Activated naive CD8-positive, alpha-beta T cell treated with anti-CD3 and anti-CD28 coated beads, Interleukin-2, amount 10 ng/mL, durations not matched to agents 7 days and 5 days (primary cell): Measurements from ENCODE around the gene RXRB. TPM values are rescaled to one million over a fixed set of nuclear protein-coding genes. Genes with fewer than 3 reads are reported as not detected.

Experiments
- ATAC-seq: fragments of 150-1000 bp; cut with Tn5 transposase; one replicate; pipeline ENCODE4 v1.10.0; 2021; ENCODE audit warnings: low read depth, moderate library complexity
- POLR2A ChIA-PET: fragments of 350-600 bp; sonication (Branson Sonifier 250); formaldehyde crosslinking; loops from one replicate; lab custom pipeline; 2021; ENCODE audit warnings: antibody characterized with exemption; lab: Charles Lee
- DNase-seq: peaks from one replicate; pipeline ENCODE4 v3.0.0; 2021
- H3K27ac Mint-ChIP-seq: one replicate; pipeline ENCODE4 v1.8.0; 2022; ENCODE audit warnings: mild to moderate bottlenecking, mixed read lengths
- H3K27me3 Mint-ChIP-seq: one replicate; pipeline ENCODE4 v1.8.0; 2022; ENCODE audit warnings: mild to moderate bottlenecking, moderate library complexity, mixed read lengths
- H3K36me3 Mint-ChIP-seq: one replicate; pipeline ENCODE4 v1.8.0; 2021; ENCODE audit warnings: mild to moderate bottlenecking, mixed read lengths
- H3K4me1 Mint-ChIP-seq: one replicate; pipeline ENCODE4 v1.8.0; 2021; ENCODE audit warnings: mixed read lengths
- H3K4me3 Mint-ChIP-seq: one replicate; pipeline ENCODE4 v1.8.0; 2022; ENCODE audit warnings: mild to moderate bottlenecking, moderate library complexity, mixed read lengths
- H3K9me3 Mint-ChIP-seq: one replicate; pipeline ENCODE4 v1.8.0; 2021; ENCODE audit warnings: mixed read lengths
- total RNA-seq, 2 experiments: library from RNA; stranded (reverse); gene quantifications; one replicate each; pipeline ENCODE4 v1.2.3, GENCODE V29; 2021

RXRB gene
- total RNA-seq = 10 to 100 TPM; 54.6 to 60.0 TPM

- ATAC-seq = peak; percentile 71
- Mint-ChIP-seq H3K4me3 (peak within 1 kb of the TSS; percentile 96), H3K27ac (peak within 1 kb of the TSS; percentile 96), H3K36me3 (peaks cover 35% of the 10 kb centered on the region), H3K9me3 (no peaks in the 10 kb centered on the region), H3K27me3 (no peaks in the 10 kb centered on the region), H3K4me1 (peaks cover 49% of the 10 kb centered on the region)
- DNase-seq = peak; percentile 94
- POLR2A ChIA-PET = interaction anchor here (0.5 to 1.5 kb wide), 8 partner anchors 8 to 341 kb away, joined by 3 to 9 read pairs (median 4); partner anchors contain the start of genes RGL2, RING1, RPS18 and VPS52
Measured at GRCh38 chr6:33200219-33201146, at the start of gene RXRB, which contains the start of gene SLC39A7. RXRB (minus strand) TSS chr6:33200665; CDS start chr6:33200476, 189 bp downstream. SLC39A7 (plus strand) TSS chr6:33200867; CDS start chr6:33201246, 379 bp downstream.

GRCh38 chr6:33249732-33250630, 49.5 kb upstream of the RXRB start:
- POLR2A ChIA-PET = interaction anchor here (0.5 to 4.1 kb wide), 15 partner anchors 10 to 279 kb away, joined by 3 to 39 read pairs (median 6); partner anchors contain the start of genes B3GALT4, HSD17B8, PFDN6 and RING1
- H3K27ac Mint-ChIP-seq = peak overlapping the region; percentile 91
- H3K36me3 Mint-ChIP-seq = peaks cover 14% of the 10 kb centered on the region
- H3K4me3 Mint-ChIP-seq = peak overlapping the region; percentile 87
- H3K9me3 Mint-ChIP-seq = no peaks in the 10 kb centered on the region
- H3K27me3 Mint-ChIP-seq = peaks cover 6% of the 10 kb centered on the region
- H3K4me1 Mint-ChIP-seq = peaks cover 26% of the 10 kb centered on the region
- ATAC-seq = peak; percentile 0
- no peak for DNase-seq

- POLR2A ChIA-PET = interaction anchor here (1.0 to 4.1 kb wide), 19 partner anchors 9 to 278 kb away, joined by 3 to 39 read pairs (median 6); partner anchors contain the start of genes B3GALT4, HSD17B8, PFDN6 and RING1
- H3K27ac Mint-ChIP-seq = peak overlapping the region; percentile 91
- peak; percentile 92 for DNase-seq
- H3K36me3 Mint-ChIP-seq = peaks cover 14% of the 10 kb centered on the region
- no peaks in the 10 kb centered on the region for H3K9me3 Mint-ChIP-seq
- peaks cover 26% of the 10 kb centered on the region for H3K4me1 Mint-ChIP-seq
- peaks cover 6% of the 10 kb centered on the region for H3K27me3 Mint-ChIP-seq
- H3K4me3 Mint-ChIP-seq = peak overlapping the region; percentile 87
- ATAC-seq = peak; percentile 94
Measured at GRCh38 chr6:33248932-33249731, 48.7 kb upstream of the RXRB start.

- Mint-ChIP-seq H3K9me3 (no peaks in the 10 kb centered on the region), H3K4me1 (peaks cover 26% of the 10 kb centered on the region), H3K36me3 (peaks cover 14% of the 10 kb centered on the region), H3K4me3 (peak overlapping the region; percentile 87), H3K27me3 (peaks cover 6% of the 10 kb centered on the region), H3K27ac (peak overlapping the region; percentile 91)
- POLR2A ChIA-PET = interaction anchor here (0.8 to 4.1 kb wide), 16 partner anchors 9 to 277 kb away, joined by 3 to 39 read pairs (median 6); partner anchors contain the start of genes B3GALT4, PFDN6, RING1 and RPS18
- ATAC-seq (no peak), DNase-seq (no peak)
Measured at GRCh38 chr6:33248643-33248931, 48.1 kb upstream of the RXRB start.

DNA sequence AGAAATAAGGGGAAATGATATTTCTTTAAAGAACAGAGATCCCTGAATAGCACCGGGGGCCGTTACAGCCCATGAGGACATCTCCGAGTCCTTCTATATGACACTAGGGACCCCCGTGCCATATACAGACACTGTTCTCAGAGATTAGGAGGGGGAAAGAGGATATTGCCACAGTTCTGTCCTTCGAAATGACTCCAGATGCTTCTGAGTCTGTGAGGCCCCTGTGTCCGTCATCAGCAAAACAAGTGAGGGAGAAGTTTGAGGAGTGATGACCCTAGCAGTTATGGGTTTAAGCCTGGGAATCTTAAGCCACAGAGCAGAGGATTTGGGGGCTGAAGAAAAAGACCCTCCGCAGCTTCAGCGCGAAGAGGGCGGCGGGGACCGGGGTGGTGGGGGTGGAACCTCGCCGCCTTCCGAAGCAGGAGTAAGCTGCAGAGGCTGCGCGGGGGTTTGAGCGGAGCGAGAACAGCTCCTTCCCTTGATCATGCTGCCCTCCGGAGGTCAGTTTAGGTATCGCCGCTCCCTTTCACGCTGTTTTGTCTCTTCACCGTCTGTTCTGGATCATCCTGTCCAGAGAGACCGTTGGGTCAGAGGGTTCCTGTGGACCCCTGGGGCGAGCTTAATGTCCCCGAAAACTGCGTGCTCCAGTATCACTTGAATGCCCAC, 47.6 kb upstream of the RXRB start:
- Mint-ChIP-seq H3K4me3 (peak overlapping the region; percentile 87), H3K9me3 (no peaks in the 10 kb centered on the region), H3K27ac (peak overlapping the region; percentile 91), H3K36me3 (peaks cover 14% of the 10 kb centered on the region), H3K4me1 (peaks cover 29% of the 10 kb centered on the region), H3K27me3 (peaks cover 8% of the 10 kb centered on the region)
- DNase-seq (peak; percentile 92), ATAC-seq (peak; percentile 31)
- POLR2A ChIA-PET = interaction anchor here (0.7 to 4.1 kb wide), 15 partner anchors 8 to 277 kb away, joined by 3 to 39 read pairs (median 5); partner anchors contain the start of genes B3GALT4, RING1, RPS18 and RXRB

DNA sequence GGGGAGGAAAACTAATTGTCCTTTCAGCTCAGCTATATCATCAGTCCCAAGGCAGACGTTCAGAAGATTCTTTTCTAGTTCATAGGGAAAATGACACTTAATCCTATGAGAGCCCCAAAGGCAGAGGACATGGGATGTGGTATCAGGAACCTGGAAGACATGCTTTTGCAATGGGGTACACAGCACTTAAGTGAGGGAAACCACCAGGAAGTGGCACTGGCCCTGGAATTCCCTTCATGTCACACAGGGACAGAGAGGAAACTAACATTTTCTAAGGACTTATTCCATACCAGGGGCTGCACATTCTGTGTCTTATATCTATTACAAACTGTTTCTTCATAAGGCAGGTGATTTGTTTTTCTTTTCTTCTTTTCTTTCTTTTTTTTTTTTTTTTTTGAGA, 43.0 kb upstream of the RXRB start:
- Mint-ChIP-seq H3K27ac (no peak overlapping the region), H3K4me3 (no peak overlapping the region), H3K36me3 (no peaks in the 10 kb centered on the region), H3K9me3 (no peaks in the 10 kb centered on the region), H3K27me3 (peaks cover 18% of the 10 kb centered on the region), H3K4me1 (peaks cover 18% of the 10 kb centered on the region)
- POLR2A ChIA-PET = no interaction called here
- ATAC-seq (no peak), DNase-seq (no peak)

DNA sequence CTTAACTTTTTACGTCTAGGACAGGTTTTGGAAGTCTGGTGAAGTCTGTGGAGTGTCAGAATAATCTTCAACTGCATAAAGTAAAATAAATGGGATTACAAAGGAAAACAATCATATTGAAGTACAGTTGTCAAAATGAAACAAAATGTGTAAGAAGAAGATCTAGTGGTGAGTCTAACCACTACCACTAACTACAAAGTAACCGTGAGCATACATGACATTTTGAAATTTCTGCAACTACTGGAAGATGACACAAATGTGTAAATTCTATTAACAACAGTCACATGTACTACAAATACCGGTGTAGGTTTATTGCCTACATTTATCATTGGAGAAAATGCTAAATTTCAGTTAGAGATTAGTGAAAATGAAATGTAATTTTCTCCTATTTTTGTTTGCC, 41.5 kb upstream of the RXRB start:
- Mint-ChIP-seq H3K36me3 (no peaks in the 10 kb centered on the region), H3K27ac (peak overlapping the region; percentile 36), H3K27me3 (peaks cover 28% of the 10 kb centered on the region), H3K4me1 (peaks cover 14% of the 10 kb centered on the region), H3K4me3 (peak overlapping the region; percentile 53), H3K9me3 (no peaks in the 10 kb centered on the region)
- POLR2A ChIA-PET = interaction anchor here (0.6 to 1.3 kb wide), 2 partner anchors 20 to 36 kb away, joined by 3 to 4 read pairs; no protein-coding TSS in a partner anchor
- DNase-seq = no peak
- ATAC-seq = peak; percentile 72

DNA sequence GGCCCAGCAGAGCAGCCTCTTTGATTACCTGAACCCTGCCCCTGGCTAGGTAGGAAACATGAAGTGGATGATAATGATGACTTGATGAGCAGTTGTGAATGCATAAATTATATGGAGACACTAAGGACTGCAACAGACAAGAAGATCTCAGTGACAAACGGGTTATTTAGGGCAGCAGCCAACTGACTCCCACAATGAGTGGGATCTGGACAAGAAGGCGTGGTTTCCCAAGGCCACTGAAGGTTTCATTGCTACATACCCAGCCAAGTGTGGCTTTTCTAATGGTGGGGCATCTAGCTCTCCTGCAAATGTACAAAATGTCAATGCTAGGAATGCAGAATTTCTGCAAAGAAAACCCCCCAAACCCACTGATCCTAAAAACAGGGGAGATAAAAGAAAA, 37.3 kb upstream of the RXRB start:
- no peaks in the 10 kb centered on the region for H3K9me3 Mint-ChIP-seq
- no peaks in the 10 kb centered on the region for H3K36me3 Mint-ChIP-seq
- H3K27ac Mint-ChIP-seq = no peak overlapping the region
- peaks cover 28% of the 10 kb centered on the region for H3K27me3 Mint-ChIP-seq
- POLR2A ChIA-PET = interaction anchor here (0.6 kb wide), 1 partner anchor 18 kb away, joined by 6 read pairs; no protein-coding TSS in a partner anchor
- no peak for ATAC-seq
- no peak overlapping the region for H3K4me3 Mint-ChIP-seq
- H3K4me1 Mint-ChIP-seq = peaks cover 11% of the 10 kb centered on the region
- no peak for DNase-seq

DNA sequence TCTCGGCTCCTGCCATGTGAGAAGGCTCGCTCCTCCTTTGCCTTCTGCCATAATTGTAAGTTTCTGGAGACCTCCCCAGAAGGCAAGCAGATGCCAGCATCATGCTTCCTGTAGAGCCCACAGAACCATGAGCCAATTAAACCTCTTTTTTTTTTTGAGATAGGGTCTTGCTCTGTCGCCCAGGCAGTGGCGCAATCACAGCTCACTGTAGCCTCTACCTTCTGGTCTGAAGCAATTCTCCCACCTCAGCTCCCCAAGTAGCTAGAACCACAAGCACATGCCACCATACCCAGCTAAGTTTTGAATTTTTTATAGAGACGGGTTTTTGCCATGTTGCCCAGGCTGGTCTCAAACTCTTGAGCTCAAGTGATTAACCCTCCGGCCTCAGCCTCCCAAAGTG, 36.4 kb upstream of the RXRB start:
- Mint-ChIP-seq H3K4me3 (no peak overlapping the region), H3K4me1 (peaks cover 4% of the 10 kb centered on the region), H3K27ac (no peak overlapping the region), H3K9me3 (no peaks in the 10 kb centered on the region), H3K36me3 (no peaks in the 10 kb centered on the region), H3K27me3 (peaks cover 25% of the 10 kb centered on the region)
- DNase-seq (no peak), ATAC-seq (no peak)
- POLR2A ChIA-PET = interaction anchor here (1.0 kb wide), 1 partner anchor 18 kb away, joined by 3 read pairs; no protein-coding TSS in a partner anchor

DNA sequence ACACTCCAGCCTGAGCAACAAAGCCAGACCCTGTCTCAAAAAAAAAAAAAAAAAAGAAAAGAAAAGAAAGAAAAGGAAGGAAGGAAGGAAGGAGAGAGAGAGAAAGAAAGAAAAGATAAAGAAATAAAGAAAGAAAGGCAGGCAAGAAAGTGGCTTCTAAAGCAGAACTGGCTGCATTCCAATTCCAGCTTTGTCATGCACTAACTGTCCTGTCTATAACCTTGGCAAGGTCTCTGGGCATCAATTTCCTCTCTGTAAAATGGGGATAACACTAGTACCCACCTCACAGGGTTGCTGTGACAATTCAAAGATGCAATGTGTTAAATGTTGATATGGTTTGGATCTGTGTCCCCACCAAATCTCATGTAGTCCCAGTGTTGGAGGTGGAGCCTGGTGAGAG, 35.9 kb upstream of the RXRB start:
- POLR2A ChIA-PET = interaction anchor here (1.0 kb wide), 1 partner anchor 19 kb away, joined by 3 read pairs; no protein-coding TSS in a partner anchor
- Mint-ChIP-seq H3K36me3 (no peaks in the 10 kb centered on the region), H3K9me3 (no peaks in the 10 kb centered on the region), H3K27me3 (peaks cover 27% of the 10 kb centered on the region), H3K27ac (no peak overlapping the region), H3K4me1 (peaks cover 3% of the 10 kb centered on the region), H3K4me3 (no peak overlapping the region)
- DNase-seq (no peak), ATAC-seq (no peak)

- Mint-ChIP-seq H3K4me1 (peaks cover 1% of the 10 kb centered on the region), H3K36me3 (no peaks in the 10 kb centered on the region), H3K27me3 (peaks cover 28% of the 10 kb centered on the region), H3K9me3 (no peaks in the 10 kb centered on the region), H3K4me3 (no peak overlapping the region), H3K27ac (no peak overlapping the region)
- no peak for DNase-seq
- POLR2A ChIA-PET = interaction anchor here (0.6 kb wide), 1 partner anchor 175 kb away, joined by 3 read pairs; no protein-coding TSS in a partner anchor
- ATAC-seq = no peak
Measured at GRCh38 chr6:33235221-33235634, 34.8 kb upstream of the RXRB start.
